GM23338 (cell line): ENCODE measurements around the gene ANO6. TPM values are rescaled to one million over a fixed set of nuclear protein-coding genes. Genes with fewer than 3 reads are reported as not detected.
A peak's percentile ranks its signal among the peaks of the same experiment; 100 is the strongest.

Experiments
- ATAC-seq: fragments of 200-7000 bp; cut with Tn5 transposase; 3 replicates; pipeline ENCODE4 v1.9.1; 2020
- DNase-seq: peaks from one replicate; pipeline ENCODE4 v3.0.0-alpha.2; 2015; ENCODE audit warnings: low spot score
- H2AFZ ChIP-seq: fragments of 200-600 bp; sonication (generic); 2 replicates; pipeline ENCODE4 v1.8.0; 2016; ENCODE audit warnings: antibody characterized with exemption, mild to moderate bottlenecking, moderate library complexity
- H3F3A ChIP-seq: fragments of 200-600 bp; sonication (generic); replicated peaks from 2 replicates; pipeline ENCODE4 v1.8.0; 2017; ENCODE audit warnings: antibody characterized with exemption, mixed run types, low read depth
- H3K27ac ChIP-seq: fragments of 200-600 bp; sonication (generic); 2 replicates; pipeline ENCODE4 v1.6.1; 2016; ENCODE audit warnings: low read depth
- H3K27me3 ChIP-seq: fragments of 200-600 bp; sonication (generic); 2 replicates; pipeline ENCODE4 v1.8.0; 2016; ENCODE audit warnings: mild to moderate bottlenecking, mixed run types, moderate library complexity; ENCODE audit not compliant: insufficient read depth
- H3K36me3 ChIP-seq: fragments of 200-600 bp; sonication (generic); 2 replicates; pipeline ENCODE4 v1.8.0; 2016; ENCODE audit warnings: mild to moderate bottlenecking; ENCODE audit not compliant: insufficient read depth
- H3K4me1 ChIP-seq: fragments of 200-600 bp; sonication (generic); 2 replicates; pipeline ENCODE4 v1.8.0; 2016; ENCODE audit warnings: mild to moderate bottlenecking, moderate library complexity; ENCODE audit not compliant: insufficient read depth
- H3K4me2 ChIP-seq: fragments of 200-600 bp; sonication (generic); 2 replicates; pipeline ENCODE4 v1.7.1; 2017; ENCODE audit warnings: mixed run types
- H3K4me3 ChIP-seq: fragments of 200-600 bp; sonication (generic); 2 replicates; pipeline ENCODE4 v1.6.1; 2016; ENCODE audit warnings: mixed run types
- H3K79me2 ChIP-seq: fragments of 200-600 bp; sonication (generic); replicated peaks from 2 replicates; pipeline ENCODE4 v1.8.0; 2017; ENCODE audit warnings: mild to moderate bottlenecking; ENCODE audit not compliant: insufficient read depth
- H3K9me2 ChIP-seq: fragments of 200-600 bp; sonication (generic); 2 replicates; pipeline ENCODE4 v1.8.0; 2017; ENCODE audit not compliant: insufficient read depth
- H4K20me1 ChIP-seq: fragments of 200-600 bp; sonication (generic); replicated peaks from 2 replicates; pipeline ENCODE4 v1.8.0; 2017; ENCODE audit warnings: mild to moderate bottlenecking; ENCODE audit not compliant: insufficient read depth
- H3K27ac Mint-ChIP-seq: 2 replicates; pipeline ENCODE4 v1.8.0; 2020; ENCODE audit warnings: inconsistent platforms, mild to moderate bottlenecking, moderate library complexity, mixed read lengths
- H3K27me3 Mint-ChIP-seq: 3 replicates; pipeline ENCODE4 v1.8.0; 2022; ENCODE audit warnings: low read depth, mild to moderate bottlenecking, moderate library complexity, mixed read lengths, inconsistent platforms; ENCODE audit not compliant: insufficient read depth, poor library complexity
- H3K36me3 Mint-ChIP-seq: 3 replicates; pipeline ENCODE4 v1.8.0; 2021; ENCODE audit warnings: low read depth, mild to moderate bottlenecking, inconsistent platforms, moderate library complexity, mixed read lengths
- H3K4me1 Mint-ChIP-seq: 3 replicates; pipeline ENCODE4 v1.8.0; 2020; ENCODE audit warnings: mild to moderate bottlenecking, inconsistent platforms, mixed read lengths
- H3K4me3 Mint-ChIP-seq: 3 replicates; pipeline ENCODE4 v1.8.0; 2021; ENCODE audit warnings: moderate library complexity, mild to moderate bottlenecking, inconsistent platforms, mixed read lengths
- H3K9me3 Mint-ChIP-seq: 3 replicates; pipeline ENCODE4 v1.8.0; 2020; ENCODE audit warnings: moderate library complexity, mild to moderate bottlenecking, inconsistent platforms, mixed read lengths
- CTCF ChIP-seq, 2 experiments: fragments of 200-600 bp in 1 of 2; sonication (generic) in 1 of 2; conservative IDR thresholded peaks; 2 replicates each; pipeline versions ENCODE4 v1.5.1 to v1.6.1; 2016 to 2017; ENCODE audit warnings: antibody characterized with exemption in 2 of 2, low read depth in 2 of 2, mild to moderate bottlenecking in 2 of 2, moderate library complexity in 1 of 2
- ETS1 ChIP-seq: IDR thresholded peaks from 2 replicates; pipeline ENCODE4 v1.6.1; 2016; ENCODE audit warnings: antibody characterized with exemption
- EZH2phosphoT487 ChIP-seq: fragments of 200-600 bp; sonication (generic); IDR thresholded peaks from one replicate; pipeline ENCODE4 v1.8.1; 2018; ENCODE audit warnings: antibody characterized with exemption; ENCODE audit not compliant: unreplicated experiment
- JUNB ChIP-seq: IDR thresholded peaks from one replicate; pipeline ENCODE4 v1.6.1; 2016; ENCODE audit warnings: antibody characterized with exemption; ENCODE audit not compliant: unreplicated experiment
- POLR2AphosphoS5 ChIP-seq: IDR thresholded peaks from 2 replicates; pipeline ENCODE4 v1.6.1; 2016; ENCODE audit warnings: antibody characterized with exemption, low read depth
- STAT1 ChIP-seq: IDR thresholded peaks from one replicate; pipeline ENCODE4 v1.6.1; 2016; ENCODE audit warnings: antibody characterized with exemption; ENCODE audit not compliant: unreplicated experiment
- ZNF331 ChIP-seq: fragments of 250-450 bp; sonication (Bioruptor Pico); IDR thresholded peaks from 2 replicates; pipeline ENCODE4 v1.5.0; 2020; ENCODE audit warnings: low read depth, mild to moderate bottlenecking, moderate library complexity
- ZNF462 ChIP-seq: fragments of 250-450 bp; sonication (Bioruptor Pico); IDR thresholded peaks from 2 replicates; pipeline ENCODE4 v1.5.0; 2020; ENCODE audit warnings: mild to moderate bottlenecking, moderate library complexity
- polyA plus RNA-seq: library from polyadenylated mRNA; unstranded; fragments of >200 nt; fragmentation: Nextera tagmentation; extraction: Ambion mirVana; gene quantifications from 2 replicates; pipeline ENCODE4 v1.2.1, GENCODE V29; 2016
- total RNA-seq: library from RNA; depleted of rRNA; stranded (reverse); fragments of >200 nt; shearing (Covaris generic); gene quantifications from 2 replicates; pipeline ENCODE4 v1.2.3, GENCODE V29; 2014

ANO6 gene
- total and polyA plus RNA-seq, 2 experiments from 2014 or later: 21.1 to 48.9 TPM

GRCh38 chr12:45220363-45220931, 4.6 kb downstream of the ANO6 start (continued):
- TF ChIP-seq ZNF462 (no peak), STAT1 (no peak), EZH2phosphoT487 (no peak), ETS1 (no peak), POLR2AphosphoS5 (no peak)

GRCh38 chr12:45220969-45221368, 5.1 kb downstream of the ANO6 start:
- Histone ChIP-seq H3K4me2 (peak overlapping the region; percentile 74), H3K79me2 (peaks cover 96% of the 10 kb centered on the region), H3K27me3 (no peaks in the 10 kb centered on the region), H3K36me3 (no peaks in the 10 kb centered on the region), H3K27ac (peak overlapping the region; percentile 41; the same call in 1 of the 2 replicates), H3K4me1 (peaks cover 56% of the 10 kb centered on the region), H4K20me1 (peaks cover 5% of the 10 kb centered on the region; the same call in 1 of the 2 replicates), H3K9me2 (no peaks in the 10 kb centered on the region), H2AFZ (no peak overlapping the region), H3F3A (no peaks in the 10 kb centered on the region), H3K4me3 (peak overlapping the region; percentile 38)
- no peak overlapping the region for H3K4me3 Mint-ChIP-seq
- H3K27ac Mint-ChIP-seq: peak overlapping the region; percentile 86; the same call in 1 of the 2 replicates
- DNase-seq (no peak), ATAC-seq (no peak)
- no peaks in the 10 kb centered on the region for H3K9me3 Mint-ChIP-seq
- peaks cover 25% of the 10 kb centered on the region for H3K36me3 Mint-ChIP-seq
- H3K4me1 Mint-ChIP-seq: peaks cover 61% of the 10 kb centered on the region
- H3K27me3 Mint-ChIP-seq: peaks cover 2% of the 10 kb centered on the region
- TF ChIP-seq JUNB (no peak), ETS1 (no peak), POLR2AphosphoS5 (no peak), CTCF (conservative IDR thresholded peaks at IDR 0.05; ENCODE audit: low read depth in 2 of 2) (no peak), ZNF331 (CRISPR knock-in tag) (no peak)
